NCI-H82 (cell line): ENCODE results near the gene MMP15.
"Not testable (repeated sequence)": the region's sequence is repeated elsewhere in the genome, so short reads cannot be mapped to it uniquely, and the experiment has no call there.

Experiments
- DNase-seq: peaks from one replicate; lab custom pipeline; 2025; lab: John Stamatoyannopoulos, UW

The MMP15 gene

DNA sequence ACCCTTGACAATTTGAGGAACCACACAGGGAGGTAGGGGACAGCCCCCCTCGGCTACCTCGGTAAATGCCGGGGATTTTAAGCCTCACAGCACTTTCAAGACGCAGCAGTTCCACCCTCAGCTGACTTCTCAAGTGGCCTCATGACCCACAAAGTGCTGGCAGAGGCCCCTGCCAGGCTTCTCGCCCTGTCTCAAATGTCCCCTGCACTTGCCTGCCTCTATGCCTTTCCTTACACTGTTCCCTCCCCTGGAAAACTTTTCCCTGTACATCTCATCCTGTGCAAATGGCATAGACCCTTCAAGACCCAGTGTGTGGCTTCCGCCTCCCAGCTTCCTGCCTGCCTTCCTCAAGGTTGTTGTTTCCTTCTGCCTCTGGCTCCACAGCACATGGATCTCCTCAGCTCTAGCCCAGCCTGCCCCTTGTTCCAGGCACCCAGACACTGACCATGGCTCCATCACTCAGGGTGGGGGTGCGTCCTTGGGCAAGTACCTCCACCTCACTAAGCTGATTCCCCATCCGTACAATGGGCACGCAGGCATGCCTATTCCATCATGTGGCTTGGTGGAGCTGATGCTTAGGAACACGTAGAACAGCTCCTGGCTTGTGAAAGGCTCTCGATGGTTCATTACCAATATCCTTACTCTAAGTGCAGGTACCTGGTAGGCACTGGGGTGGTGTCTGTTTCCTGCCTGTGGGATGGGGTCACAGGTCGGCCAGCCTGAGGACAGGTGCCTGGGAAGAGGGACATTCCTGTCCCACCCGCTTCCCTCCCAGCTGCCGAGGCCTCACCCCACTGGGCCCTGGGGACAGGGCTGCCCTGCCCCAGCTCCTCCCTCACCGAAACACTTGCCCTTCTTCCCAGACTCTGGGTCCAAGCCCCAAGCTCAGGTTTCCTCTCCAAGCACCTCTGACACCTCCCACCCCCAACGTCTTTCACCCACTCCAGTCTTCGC, 24.0 kb downstream of the MMP15 start:
- DNase-seq = no peak

DNA sequence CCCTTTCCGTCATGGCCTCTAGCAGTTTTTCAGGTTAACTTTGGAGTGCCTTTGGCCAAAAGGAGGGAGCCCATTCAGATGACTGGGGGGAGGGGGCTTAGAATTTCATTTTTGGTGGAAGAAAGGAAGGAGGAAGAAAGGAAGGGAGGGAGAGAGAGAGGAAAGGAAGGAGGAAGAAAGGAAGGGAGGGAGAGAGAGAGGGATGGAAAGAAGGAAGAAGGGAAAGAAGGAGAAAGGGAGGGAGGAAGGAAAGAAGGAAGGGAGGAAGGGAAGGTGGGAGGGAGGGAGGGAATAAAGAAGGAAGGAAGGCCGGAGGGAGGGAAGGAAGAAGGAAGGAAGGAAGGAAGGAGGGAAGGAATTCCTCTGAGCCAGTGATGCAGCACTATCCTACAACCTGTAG, 25.7 kb downstream of the MMP15 start:
- no peak for DNase-seq

DNA sequence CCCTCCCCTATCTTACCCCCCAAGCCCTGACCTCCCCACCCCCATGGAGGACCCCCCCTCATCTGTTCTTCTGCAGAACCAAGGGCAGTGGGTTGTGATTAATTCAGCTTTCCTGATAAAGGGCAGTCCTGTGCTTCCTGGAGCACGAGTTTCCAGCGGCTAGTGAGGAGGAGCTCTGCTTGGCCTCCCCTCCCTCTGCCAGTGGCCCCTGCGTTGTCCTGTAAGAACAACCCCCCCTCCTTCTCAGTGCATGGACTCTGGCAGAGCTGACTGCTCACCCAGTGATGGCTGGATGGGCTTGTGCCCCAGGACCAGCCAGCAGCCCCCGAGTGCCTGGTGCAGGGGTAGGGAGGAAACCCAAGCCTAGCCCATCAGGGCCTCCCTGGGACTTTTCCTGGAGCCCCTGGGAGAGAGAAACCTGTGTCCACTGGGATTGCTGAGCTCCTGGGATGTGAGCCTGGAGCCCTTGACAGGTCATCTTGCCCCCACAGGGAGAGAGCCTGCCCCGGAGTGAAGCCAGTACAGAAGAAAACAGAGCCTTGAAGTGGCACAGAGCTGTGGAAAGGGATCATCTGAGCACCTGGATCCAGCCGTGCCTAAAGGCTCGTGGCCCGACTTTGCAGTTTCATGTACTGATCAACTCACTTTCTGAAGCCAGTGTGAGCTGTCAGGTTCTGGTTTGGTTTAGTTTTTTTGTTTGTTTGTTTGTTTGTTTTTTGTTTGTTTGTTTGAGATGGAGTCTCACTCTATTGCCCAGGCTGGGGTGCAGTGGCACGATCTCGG, 26.5 kb downstream of the MMP15 start:
- DNase-seq = no peak

DNA sequence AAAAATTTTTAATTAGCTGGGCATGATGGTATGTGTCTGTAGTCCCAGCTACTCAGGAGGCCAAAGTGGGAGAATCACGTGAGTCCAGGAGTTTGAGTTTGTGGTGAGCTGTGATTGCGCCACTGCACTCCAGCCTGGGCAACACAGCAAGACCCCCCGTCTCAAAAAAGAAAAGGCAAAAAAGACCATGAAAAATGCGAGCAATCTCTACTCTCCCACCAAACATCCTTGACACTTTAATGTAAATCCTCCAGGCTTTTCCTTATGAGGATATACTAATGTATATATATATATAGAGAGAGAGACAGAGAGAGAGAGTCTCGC, 28.1 kb downstream of the MMP15 start:
- DNase-seq = no peak

DNA sequence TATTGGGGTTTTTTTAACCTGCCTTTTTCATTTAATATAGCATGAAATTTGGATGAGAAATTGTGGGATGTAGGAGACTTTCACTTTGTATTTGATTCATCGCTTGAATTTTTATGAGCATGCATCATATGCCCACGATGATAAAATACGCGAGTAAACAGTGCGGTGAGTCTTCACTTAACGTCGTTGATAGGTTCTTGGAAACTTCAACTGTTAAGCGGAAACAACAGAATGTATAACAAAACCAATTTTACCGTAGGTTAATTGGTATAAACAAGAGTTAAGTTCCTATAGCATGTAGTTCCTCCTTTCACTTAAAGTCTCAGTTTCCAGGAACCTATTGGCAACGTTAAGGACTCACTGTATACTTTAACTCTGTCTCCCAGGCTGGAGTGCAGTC, 28.7 kb downstream of the MMP15 start:
- no peak for DNase-seq

DNA sequence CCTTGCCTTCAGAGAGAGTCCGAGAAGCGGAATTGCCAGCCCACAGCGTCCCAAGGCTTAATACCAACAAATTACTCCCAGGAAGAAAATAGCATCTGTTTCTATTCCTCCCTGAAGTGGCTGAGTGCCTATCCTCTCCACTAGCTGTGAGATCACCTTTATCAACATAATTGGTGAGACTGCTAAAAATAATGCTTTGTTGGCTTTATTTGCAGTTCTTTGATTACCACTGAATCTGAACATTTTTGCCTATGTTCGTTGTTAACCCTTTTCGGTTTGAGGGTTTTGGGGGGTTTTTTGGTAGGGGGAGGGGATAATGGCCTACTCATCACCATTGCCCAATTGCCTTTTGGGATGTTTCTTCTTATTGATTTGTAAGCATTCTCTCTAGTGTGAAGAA, 31.0 kb downstream of the MMP15 start:
- DNase-seq = no peak

DNA sequence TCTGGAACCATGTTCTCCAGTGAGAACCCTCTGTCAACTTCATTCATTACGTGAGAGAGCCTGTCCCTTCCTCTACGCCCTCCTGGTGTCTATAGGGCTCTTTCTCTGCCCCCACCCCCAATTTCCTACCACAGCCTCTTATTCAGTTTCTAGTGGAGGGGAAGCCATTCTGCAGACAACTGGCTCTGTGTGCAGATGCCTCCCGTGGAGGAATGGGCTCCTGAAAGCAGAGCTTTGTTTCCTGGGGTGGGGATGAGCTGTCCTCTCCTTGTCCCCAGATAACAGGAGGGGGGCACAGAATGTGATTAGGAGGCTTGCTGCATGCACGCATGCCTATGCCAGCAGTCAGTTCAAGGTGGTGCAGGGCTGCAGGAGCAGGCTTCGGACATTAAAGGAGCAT, 31.6 kb downstream of the MMP15 start:
- DNase-seq = no peak

DNA sequence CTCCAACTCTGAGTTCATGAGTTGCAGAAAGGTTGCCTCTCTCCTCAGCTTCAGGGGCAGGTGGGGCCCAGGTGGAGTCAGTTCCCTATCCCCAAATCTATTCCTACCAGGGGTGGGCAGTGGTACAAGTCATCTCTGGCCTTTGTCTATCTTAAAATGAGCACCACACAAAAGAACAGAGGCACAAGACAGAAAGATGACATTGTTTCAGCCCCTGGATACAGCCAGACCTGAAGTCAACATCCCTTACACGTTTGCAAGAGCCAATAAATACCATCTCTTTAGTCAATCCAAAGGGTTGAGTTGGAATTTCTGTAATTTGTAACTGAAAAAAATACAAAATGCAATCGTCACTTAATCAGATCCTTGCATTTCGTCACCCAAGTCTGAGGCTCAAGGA, 32.2 kb downstream of the MMP15 start:
- DNase-seq = no peak

DNA sequence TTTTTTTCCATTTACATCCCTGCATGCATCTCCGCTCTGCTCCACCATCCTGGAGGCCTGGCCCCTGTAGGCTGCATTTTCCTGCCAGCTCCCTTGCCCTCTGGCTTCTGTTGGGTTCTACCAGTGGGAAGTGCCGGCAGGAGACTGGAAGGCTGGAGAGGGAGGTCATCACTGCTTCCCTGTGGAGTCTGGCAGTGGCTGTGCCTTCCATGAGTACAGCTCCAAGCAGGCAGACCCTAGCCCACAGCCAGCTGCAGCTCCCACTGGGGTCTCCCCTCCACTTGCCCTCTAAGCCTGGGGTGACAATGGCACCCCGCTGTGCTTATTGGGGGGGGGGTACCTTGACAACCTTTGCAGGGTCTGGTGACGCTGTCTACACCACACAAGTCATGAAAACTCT, 37.3 kb downstream of the MMP15 start:
- no peak for DNase-seq

DNA sequence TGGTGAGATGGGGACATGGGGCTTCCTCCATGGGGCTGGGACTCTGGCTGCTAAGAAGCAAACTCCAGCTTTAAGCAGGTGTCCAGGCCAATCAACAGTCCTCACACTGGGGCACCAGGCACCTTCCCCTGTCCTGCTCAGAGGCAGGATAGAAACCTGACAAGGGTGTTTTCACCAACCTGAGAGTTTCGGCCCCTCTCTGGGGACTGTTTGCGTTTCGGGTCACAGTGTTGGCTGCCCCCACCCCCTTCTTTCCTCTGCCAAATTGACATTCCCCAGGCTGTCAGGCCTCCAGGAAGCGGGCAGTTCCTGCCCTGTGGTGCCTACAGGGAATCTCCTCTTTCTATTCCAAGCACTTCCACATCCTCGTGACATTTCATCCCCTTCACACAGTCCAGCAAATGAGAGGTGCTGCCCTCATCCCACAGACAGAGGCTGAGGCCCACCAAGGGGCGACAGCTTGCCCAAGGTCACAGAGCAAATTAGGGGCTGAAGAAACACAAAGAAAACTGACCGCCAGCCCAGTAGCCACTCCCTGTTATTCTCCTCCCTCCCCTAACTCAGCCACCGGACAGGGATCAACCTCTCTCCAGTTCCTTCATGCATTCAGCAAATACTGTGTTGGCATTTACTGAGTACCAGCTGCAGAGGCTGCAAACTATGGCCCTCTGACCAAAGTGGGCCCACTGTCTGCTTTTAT, 38.0 kb downstream of the MMP15 start:
- DNase-seq = no peak

DNA sequence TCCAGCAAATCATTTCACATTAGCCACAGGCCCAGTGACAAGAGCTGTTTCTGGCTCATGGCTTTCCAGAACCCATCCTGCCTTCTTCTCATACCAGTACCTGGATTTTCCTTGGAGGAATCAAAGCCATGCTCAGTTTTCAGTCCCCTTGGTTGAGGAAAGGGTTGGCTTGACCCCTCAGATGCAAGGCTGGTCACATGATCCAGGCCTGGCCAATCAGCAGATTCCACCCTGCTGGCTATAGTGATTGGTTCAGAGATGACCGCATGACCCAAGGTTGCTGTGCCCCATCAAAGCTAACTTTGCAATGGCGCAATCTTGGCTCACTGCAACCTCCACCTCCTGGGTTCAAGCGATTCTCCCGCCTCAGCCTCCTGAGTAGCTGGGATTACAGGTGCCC, 45.0 kb downstream of the MMP15 start:
- no peak for DNase-seq

DNA sequence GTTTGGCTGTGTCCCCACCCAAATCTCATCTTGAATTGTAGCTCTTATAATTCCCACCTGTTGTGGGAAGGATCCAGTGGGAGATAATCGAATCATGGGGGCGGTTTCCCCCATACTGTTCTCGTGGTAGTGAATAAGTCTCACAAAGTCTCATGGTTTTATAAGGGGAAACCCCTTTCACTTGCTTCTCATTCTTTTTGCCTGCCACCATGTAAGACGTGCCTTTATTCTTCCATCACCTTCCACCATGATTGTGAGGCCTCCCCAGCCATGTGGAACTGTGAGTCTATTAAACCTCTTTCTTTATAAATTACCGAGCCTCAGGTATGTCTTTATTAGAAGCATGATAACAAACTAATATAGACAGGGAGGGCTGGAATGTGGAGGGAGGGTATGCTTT, 46.6 kb downstream of the MMP15 start:
- DNase-seq = not testable (repeated sequence)

DNA sequence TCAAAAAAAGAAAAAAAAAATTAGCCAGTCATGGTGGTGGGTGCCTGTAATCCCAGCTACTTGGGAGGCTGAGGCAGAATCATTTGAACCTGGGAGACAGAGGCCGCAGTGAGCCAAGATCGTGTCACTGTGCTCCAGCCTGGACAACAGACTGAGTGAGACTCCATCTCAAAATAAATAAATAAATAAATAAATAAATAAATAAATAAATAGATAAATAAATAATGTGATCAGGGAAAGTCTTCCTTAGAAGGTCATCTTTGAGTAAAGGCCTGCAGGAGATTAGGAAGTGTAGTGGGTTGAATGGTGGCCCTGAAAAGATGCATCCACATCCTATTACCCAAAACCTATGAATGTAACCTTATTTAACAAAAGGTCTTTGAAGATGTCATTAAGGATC, 47.5 kb downstream of the MMP15 start:
- DNase-seq = not testable (repeated sequence)

DNA sequence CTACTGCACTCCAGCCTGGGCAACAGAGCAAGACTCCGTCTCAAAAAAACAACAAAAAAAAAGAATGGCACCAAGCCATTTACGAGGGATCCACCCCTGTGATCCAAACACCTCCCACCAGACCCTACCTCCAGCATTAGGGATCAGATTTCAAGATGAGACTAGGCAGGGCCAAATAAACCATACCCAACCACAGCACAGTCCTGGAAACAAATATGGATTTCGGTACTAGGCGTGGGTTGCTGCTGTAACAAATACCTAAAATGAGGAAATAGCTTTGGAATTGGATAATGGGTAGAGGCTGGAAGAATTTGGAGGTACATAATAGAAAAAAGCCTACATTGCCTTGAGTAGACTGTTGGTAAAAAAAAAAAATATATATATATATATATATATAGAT, 49.1 kb downstream of the MMP15 start:
- DNase-seq = no peak

DNA sequence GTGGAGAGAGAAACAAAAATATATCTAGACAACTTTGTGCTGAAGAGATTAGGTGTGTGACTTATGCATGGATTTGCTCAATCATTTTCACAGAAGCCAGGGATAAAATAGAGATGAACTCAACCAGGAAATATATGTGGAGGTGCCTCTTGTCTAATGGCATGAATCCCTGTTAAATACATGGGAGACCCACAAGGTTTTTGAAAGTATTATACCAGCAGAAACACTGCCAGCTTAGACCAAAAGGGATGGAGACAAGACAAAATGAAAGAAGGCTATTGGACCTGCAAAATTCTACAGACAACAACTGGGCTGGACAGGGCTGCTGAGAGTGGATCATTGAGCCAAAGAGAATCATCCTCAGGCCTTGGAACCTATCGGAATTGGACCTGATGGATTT, 51.0 kb downstream of the MMP15 start:
- no peak for DNase-seq

DNA sequence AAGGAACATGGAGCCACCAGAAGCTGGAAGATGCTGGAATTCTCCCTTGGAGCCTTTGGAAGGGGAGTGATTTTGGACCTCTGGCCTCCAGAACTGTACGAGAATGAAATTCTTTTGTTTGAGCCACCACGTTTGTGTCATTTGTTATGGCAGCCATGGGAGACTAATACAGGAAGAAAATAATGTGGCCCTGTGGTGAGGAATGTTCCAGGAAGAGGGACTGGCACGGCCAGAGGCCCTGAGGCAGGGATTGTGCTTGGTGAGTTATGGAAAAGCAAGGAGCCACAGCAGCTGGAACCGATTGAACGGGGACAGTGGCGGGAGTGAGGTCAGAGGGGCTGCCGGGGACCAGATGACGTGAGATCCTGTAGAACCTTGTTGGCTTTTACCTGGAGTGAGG, 52.2 kb downstream of the MMP15 start:
- no peak for DNase-seq

DNA sequence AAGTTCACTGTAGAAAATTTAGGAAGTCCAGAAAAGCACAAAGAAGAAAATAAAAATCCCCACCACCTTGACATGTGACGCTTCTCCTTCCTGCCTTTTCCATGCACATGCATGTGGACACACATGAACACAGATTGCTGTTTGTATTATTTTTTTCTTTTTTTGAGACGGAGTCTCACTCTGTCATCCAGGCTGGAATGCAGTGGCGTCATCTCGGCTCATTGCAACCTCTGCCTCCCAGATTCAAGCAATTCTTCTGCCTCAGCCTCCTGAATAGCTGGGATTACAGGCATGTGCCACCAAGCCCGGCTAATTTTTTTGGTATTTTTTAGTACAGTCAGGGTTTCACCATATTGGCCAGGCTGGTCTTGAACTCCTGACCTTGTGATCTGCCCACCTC, 55.1 kb downstream of the MMP15 start:
- DNase-seq = not testable (repeated sequence)

DNA sequence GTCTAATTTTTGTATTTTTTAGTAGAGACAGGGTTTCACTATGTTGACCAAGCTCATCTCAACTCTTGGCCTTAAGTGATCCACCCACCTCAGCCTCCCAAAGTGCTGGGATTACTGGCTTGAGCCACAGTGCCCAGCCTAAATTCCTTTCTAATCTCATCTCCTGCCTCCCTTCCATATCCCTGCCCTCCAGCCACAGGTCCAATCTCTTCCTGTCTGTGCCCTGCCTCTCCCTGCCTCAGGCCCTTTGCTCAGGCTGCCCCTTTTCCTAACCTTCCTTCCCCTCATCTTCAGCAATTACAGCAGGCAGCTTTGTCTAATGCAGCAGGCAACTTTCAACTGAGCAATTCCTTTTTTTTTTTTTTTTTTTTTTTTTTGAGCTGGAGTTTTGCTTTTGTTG, 56.8 kb downstream of the MMP15 start:
- DNase-seq = no peak

DNA sequence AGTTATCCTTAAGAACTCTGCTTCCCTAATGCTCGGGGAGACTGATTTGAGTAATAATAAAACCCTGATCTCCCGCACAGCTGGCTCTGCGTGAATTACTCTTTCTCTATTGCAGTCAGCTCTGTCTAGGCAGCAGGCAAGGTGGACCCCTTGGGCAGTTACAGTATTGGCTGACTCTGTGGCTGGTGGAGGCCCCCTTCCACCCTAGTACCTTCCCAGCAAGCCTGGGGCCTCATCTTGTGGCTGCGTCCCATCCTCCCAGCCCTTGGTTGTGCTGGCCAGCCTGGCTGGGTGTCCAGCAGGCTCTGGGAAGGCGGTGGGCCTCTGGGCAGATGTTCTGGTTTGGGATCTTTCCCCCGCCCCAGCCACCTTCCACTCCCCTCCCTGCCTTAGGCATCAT, 59.1 kb downstream of the MMP15 start:
- no peak for DNase-seq

DNA sequence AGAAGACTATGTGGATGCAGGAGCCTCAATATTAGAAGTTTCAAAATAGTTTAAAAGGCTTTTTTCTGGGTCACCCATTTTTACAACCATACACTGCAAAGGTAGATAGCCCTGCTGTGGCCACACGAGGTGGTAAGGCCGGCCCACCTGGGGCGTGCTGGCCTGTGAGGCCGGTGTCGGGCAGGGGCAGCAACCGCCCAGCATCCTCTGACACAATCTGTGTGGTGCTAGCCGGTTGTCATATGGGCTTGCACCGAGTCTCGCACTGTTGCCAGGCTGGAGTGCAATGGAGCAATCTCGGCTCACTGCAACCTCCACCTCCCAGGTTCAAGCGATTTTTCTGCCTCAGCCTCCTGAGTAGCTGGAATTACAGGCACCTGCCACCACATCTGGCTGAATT, 59.6 kb downstream of the MMP15 start:
- no peak for DNase-seq

DNA sequence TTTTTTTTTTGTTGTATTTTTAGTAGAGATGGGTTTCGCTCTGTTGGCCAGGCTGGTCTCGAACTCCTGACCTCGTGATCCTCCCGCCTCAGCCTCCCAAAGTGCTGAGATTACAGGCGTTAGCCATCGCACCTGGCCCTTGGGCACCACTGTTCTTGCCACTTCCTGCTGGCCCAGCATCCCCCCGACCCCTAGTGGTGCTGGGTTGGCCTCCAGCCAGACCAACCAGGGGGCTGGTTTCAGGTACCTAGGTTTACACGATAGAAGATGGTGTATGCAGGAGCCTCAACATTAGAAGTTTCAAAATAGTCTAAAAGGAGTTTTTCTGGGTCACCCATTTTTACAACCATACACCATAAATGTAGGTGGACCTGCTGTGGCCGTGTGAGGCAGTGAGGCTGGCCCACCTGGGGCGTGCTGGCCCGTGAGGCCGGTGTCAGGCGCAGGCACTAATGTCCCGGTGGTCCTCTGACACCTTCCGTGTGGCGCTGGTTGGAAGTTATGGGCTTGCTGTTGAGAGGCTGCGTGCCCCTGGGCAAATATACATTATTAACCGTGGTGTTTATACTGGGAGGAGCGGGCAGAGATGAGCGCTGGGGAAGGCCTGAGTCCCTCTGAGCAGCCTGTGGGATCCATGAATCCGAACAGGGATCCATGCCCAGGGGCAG, 60.2 kb downstream of the MMP15 start:
- DNase-seq = no peak
